22Rv1 (cell line): ENCODE data around the gene LRPAP1.

Experiments
- H3K27ac ChIP-seq: fragments of 450-650 bp; 2 replicates; pipeline ENCODE4 v1.5.1; 2017
- ZFX ChIP-seq: fragments of 450-650 bp; IDR thresholded peaks from 2 replicates; pipeline ENCODE4 v1.6.1; 2017; ENCODE audit warnings: antibody characterized with exemption, borderline replicate concordance
- TF ChIP-seq, protein P1 (sequence below): fragments of 450-650 bp; IDR thresholded peaks from 2 replicates; pipeline ENCODE4 v1.5.1; 2017; ENCODE audit warnings: mild to moderate bottlenecking

The LRPAP1 gene

DNA sequence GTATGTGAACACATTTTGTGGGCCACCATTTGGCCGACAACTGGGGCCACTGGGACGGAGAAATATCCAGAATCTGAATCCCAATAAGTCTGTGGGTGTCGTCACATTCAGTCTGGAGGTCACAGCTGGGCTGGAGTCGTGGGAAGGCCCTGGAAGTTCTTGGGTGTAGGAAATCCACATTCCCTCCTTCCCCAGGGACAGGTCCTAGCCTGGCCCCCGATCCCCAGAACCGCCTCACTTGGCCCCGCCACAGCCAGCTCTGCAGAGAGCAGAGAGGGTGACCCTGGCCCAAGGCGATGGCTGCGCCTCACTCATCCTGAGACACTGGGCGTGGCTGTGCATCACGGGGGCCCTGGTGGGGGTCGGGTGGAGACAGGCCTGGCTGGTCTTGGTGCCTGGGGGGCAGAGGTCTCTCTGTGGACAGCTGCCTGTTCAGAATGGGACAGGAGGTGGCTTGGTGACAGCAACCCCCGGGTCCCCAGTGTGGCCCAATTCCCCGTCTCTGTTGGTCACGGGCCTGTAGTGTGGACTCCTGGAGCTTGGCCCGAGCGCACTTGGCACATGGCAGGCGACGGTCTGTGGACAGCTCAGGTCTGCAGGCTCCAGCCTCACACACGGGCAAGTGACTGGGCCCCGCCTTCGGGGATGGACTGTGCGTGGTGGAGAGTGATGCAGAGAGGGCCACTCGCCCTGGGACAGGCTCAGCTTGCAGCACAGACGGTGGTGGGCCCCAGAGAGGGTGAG is 52.7 kb downstream of the LRPAP1 start:
- H3K27ac ChIP-seq = no peak overlapping the region

DNA sequence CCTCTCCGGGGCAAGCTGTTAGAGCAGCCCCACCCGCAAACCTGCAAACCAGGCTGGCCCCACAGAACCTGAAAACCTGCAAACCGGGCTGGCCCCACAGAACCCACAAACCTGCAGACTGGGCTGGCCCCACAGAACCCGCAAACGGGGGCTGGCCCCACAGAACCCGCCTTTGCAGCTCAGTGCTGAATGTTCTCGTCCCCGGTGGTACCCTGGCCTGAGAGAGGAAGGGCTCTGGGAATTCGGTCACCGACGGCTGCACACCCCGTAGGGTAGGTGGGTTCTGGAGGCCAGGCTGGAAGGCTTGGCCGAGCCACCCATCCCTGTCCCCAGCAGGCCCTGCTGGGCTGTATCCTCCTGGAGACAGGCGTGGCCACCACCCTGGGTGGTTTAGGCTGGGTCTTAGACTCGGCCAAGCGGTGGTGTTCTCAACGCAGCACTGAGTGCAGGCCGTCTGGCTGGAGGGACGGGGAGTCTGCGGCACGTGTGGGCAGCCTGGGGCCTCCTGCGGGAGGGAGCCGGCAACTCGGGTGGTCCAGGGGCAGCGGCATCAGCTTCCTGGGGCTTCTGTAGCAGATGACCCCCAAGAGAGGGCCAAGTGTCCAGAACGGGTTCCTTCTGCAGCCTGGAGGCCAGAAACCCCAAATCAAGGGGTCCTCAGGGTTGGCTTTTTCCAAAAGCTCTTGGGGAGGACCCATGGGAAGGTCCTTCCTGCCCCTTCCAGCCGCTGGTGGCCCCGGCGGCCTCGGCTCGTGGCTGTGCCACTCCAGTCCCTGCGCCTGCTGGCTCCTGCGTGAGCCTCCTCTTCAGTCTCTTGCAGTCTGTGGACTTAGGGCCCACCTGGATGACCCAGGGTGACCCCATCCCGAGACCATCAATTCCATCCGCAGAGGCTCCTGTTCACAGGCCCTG is 53.5 kb downstream of the LRPAP1 start:
- H3K27ac ChIP-seq = no peak overlapping the region
- TF ChIP-seq ZFX = no peak
- TF ChIP-seq, protein P1, sequence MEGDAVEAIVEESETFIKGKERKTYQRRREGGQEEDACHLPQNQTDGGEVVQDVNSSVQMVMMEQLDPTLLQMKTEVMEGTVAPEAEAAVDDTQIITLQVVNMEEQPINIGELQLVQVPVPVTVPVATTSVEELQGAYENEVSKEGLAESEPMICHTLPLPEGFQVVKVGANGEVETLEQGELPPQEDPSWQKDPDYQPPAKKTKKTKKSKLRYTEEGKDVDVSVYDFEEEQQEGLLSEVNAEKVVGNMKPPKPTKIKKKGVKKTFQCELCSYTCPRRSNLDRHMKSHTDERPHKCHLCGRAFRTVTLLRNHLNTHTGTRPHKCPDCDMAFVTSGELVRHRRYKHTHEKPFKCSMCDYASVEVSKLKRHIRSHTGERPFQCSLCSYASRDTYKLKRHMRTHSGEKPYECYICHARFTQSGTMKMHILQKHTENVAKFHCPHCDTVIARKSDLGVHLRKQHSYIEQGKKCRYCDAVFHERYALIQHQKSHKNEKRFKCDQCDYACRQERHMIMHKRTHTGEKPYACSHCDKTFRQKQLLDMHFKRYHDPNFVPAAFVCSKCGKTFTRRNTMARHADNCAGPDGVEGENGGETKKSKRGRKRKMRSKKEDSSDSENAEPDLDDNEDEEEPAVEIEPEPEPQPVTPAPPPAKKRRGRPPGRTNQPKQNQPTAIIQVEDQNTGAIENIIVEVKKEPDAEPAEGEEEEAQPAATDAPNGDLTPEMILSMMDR = no peak

More for the DNA sequence above, 52.7 kb downstream of the LRPAP1 start:
- TF ChIP-seq, protein P1 = no peak
- no peak for TF ChIP-seq ZFX

DNA sequence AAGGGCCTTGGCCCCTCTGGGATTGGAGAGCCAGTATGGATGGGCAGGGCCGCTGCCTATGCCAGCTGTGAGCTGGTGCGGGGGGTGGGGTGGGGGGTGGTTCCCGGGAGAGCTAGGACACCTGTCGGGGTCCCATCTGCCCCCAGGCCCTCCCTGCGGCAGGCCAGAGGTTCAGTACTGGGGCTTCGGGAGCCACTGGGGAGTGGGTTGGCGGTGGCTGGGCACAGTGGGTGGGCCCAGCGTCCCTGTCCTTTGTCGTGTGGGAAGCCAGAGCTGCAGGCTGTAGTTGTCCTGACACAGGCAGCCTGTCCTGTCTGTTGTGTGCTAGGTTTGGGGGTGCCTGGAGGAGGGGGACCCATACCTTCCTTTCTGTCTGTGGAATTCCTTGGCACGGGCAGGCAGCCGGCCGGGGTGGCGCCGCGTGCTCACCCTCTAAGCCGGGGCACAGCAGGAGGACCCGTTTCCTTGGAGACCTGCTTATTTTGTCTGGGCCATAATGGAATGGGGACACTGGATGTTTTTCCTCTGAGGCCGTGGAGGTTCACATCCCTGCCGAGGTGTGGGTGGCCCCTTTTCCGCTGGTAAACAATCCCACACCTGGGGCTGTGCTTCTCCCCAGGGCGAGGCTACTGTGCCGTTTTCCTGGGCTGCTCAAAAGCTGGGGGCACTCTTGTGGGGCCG is 54.3 kb downstream of the LRPAP1 start:
- TF ChIP-seq, protein P1 = no peak
- TF ChIP-seq ZFX = no peak
- no peak overlapping the region for H3K27ac ChIP-seq

DNA sequence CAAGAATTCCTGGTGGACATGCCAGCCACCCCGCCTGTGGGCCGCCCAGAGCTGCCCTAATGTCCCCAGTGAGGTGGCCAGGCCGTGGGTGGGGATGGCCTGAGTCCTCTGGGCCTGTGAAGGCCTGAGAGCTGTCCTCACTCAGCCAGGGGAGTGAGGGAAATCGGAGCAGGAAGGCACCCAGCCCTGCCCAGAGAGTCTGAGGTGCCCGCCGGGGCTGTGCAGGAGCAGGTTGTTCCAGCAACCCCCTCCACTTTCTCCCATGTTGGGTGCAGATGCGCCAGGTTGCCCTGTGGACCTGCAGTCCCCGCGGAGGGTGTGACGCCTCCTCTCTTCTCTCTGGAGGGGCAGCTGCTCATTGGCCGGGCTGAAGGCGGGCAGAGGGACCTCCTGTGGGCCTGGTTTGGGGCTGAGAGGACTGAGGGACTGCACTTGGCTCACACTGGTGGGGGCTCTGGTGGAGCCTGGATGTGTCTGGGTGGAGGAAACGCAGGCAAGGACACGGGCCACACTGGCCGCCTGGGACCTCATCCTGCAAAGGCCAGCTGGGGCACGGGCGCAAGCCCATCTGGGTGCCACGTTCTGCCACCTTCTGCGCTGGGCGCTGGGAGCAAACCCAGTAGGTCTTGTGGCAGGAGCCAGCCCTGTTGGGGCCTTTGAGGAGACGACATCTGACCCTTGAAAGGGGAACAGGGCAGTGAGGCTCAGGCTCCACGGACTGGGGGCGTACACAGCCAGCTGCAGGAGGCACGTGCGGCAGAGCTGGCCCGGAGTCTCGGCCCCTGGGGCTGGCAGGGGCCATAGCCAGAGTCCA is 55.1 kb downstream of the LRPAP1 start:
- no peak overlapping the region for H3K27ac ChIP-seq
- TF ChIP-seq ZFX = no peak
- TF ChIP-seq, protein P1 = no peak

DNA sequence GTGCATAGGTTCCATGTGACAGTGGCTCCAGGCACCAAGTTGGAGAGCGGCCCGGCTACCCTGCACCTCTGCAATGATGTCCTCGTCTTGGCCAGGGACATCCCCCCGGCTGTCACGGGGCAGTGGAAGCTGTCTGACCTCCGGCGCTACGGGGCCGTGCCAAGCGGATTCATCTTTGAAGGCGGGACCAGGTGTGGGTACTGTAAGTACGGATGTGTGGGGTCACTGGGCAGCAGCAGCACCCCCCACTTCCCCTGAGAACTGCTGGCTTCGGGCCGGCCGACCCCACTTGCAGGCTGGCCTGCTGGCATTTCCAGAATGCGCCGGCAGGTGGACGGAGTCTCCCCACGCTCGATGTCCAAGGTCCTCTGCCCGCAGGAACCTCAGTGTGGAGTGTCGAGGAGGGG is 55.9 kb downstream of the LRPAP1 start:
- no peak overlapping the region for H3K27ac ChIP-seq
- TF ChIP-seq, protein P1 = no peak
- no peak for TF ChIP-seq ZFX

DNA sequence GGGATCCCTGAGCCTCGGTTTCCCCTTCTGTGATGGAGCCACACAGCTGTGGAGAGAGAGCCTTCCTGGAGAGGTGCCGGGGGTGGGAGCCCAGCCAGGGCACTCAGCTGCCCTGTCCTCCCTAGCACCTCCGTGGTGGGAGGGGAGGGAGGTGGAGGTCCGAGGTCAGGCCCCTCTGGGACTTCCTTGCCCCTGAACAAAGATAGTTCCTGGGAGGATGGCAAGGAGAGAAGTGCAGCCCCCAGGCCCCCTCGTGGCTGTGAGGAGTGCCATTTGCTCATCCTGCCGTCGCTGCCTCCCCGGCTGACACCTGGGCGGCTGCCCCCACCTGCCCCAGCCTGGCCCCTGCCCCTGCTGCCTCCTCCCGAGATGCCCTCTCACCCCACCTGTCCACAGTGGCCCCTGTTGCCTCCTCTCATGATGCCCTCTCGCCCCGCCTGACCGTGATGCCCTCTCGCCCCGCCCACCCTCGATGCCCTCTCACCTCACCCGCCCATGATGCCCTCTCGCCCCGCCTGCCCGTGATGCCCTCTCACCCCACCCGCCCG is 56.4 kb downstream of the LRPAP1 start:
- TF ChIP-seq, protein P1 = no peak
- TF ChIP-seq ZFX = no peak
- no peak overlapping the region for H3K27ac ChIP-seq
